ENCODE data around the gene SHKBP1.

- TF ChIP-seq CTCF (IDR thresholded peaks at IDR 0.05; ENCODE audit: borderline replicate concordance, extremely low read depth, low read length, poor library complexity, severe bottlenecking) (no peak), EZH2 (IDR thresholded peaks at IDR 0.05; ENCODE audit: borderline replicate concordance, low read depth, low read length, severe bottlenecking) (no peak)
These were observed 20.7 kb downstream of the SHKBP1 start for GRCh38 chr19:40597329-40597838.

Measured in DND-41 (cell line).